SH-SY5Y (cell line): ENCODE data around the gene RPL11.

Experiments used
- GATA2 ChIP-seq: IDR thresholded peaks from 2 replicates; pipeline ENCODE4 v1.6.1; 2011; ENCODE audit warnings: mild to moderate bottlenecking, low read depth, low read length
- GATA3 ChIP-seq: IDR thresholded peaks from 2 replicates; pipeline ENCODE4 v1.6.1; 2011; ENCODE audit warnings: low read depth, mild to moderate bottlenecking, low read length, moderate library complexity

- TF ChIP-seq GATA3 (no peak), GATA2 (no peak)
Measured at GRCh38 chr1:23726686-23727085, 35.1 kb downstream of the RPL11 start.
